GM10266 (cell line): ENCODE data around the gene EFTUD2.

Source experiments
- DNase-seq: peaks from one replicate; pipeline ENCODE4 v3.0.0; 2012; ENCODE audit errors: extremely low spot score
- TF ChIP-seq, protein P1 (sequence below): IDR thresholded peaks from 2 replicates; pipeline ENCODE4 v1.5.1; 2012; ENCODE audit warnings: mild to moderate bottlenecking, low read depth; ENCODE audit not compliant: control insufficient read depth, insufficient read depth; ENCODE audit errors: missing control alignments

The EFTUD2 gene

DNA sequence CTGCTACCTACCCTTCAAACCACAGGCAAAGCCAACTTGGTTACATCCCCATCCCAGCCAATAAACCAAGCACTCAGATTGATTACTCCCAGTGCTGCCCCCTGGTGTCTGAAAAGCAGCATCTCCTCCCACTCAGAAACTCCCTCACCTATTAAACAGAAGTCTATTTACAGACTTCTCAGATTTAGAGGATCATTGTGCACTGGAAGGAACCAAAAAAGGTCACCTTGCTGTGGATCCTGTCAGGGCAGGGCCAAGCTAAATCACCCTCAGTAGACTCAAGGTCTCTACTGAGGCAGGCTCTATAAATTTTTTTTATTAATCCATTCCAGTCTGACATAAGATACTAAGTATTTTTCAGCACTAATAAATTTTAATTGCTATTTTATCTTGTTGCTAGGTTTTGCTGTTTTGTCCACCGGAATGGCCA, 34.0 kb downstream of the EFTUD2 start:
- peak; percentile 69 for DNase-seq
- TF ChIP-seq, protein P1, sequence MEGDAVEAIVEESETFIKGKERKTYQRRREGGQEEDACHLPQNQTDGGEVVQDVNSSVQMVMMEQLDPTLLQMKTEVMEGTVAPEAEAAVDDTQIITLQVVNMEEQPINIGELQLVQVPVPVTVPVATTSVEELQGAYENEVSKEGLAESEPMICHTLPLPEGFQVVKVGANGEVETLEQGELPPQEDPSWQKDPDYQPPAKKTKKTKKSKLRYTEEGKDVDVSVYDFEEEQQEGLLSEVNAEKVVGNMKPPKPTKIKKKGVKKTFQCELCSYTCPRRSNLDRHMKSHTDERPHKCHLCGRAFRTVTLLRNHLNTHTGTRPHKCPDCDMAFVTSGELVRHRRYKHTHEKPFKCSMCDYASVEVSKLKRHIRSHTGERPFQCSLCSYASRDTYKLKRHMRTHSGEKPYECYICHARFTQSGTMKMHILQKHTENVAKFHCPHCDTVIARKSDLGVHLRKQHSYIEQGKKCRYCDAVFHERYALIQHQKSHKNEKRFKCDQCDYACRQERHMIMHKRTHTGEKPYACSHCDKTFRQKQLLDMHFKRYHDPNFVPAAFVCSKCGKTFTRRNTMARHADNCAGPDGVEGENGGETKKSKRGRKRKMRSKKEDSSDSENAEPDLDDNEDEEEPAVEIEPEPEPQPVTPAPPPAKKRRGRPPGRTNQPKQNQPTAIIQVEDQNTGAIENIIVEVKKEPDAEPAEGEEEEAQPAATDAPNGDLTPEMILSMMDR, result peak; percentile 77

DNA sequence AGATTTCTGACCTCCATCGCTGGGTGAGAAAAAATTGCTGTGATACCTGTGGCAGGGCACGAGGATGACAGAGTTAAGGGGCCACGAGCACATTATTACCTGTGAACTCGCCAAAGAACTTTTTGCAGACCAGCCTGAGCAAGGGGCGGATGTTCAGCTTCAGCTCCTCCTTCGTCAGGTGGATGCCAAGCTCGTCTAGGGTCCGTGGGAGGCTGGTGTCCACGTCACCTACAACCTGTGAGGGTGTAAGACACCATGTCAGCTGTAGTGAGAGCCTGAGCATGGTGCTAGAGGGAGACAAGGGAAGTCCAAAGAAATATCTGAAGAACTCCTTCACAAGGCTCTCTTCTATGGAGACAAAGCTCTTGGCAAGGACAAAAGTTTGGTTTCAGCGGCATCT, 34.4 kb downstream of the EFTUD2 start:
- DNase-seq, result no peak
- TF ChIP-seq, protein P1, result no peak

DNA sequence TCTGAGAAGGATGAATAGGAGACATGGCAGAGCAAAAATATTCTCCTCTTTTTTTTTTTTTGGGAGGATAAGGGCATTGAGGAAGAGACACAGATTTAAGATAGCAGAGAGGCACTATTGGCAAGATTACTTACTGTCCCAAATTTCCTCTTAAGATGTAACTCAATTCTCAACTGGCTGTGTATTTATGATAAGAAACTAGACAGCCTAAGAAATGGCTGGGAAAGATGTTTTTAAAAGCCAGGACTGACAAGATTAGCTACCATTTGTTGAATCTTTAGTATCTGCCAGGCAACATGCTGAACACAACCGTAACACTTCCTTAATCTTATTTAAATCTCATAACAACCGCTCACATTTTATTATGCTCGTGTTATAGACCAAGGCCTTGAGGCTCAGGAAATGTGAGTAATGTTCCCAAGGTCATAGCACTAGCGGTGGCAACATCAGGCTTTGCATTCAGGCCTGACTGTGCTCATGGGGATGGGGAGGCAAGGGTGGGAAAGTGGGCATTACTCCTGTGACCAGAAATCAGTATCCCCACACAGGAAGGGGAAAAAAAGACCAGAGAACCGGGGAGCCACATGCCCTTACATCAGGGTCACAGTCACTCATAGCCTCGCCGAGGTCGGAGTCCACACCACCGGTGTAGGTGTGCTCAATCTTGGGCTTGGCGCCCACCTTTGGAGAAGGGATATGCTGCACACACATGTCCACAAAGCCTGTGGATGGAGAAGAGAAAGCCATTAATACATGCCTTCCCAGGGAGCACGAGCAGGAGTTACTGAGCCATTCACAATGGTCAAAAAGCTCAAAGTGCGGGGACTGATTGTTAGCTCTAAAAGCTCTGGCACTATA, 36.0 kb downstream of the EFTUD2 start:
- TF ChIP-seq, protein P1, result no peak
- DNase-seq, result no peak

DNA sequence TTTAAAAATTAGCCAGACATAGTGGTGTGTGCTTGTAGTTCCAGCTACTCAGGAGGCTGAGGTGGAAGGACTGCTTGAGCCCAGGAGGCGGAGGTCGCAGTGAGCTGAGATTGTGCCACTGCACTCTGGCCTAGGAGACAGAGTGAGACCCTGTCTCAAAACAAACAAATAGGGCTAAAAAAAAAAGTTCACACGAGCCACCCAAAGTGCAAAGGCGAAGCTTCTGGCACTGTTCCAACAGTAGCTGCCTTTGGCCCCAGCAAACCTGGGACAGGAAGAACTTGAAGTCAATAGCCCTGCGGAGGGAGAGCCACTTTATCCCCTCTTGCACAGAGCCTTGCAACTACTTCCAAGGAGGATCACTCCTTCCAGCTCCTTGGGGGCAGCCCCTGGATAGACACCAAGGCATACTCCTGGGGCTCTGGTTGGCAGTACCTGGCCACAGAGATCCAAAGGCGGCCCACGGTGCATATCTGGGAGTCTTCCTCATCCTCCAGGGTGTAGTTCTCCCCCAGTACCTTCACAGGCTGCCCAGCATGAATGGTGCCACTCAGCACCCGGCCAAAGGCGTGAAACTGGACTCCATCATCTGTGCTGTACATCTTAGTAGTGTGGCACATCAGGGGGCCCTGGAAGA, 36.8 kb downstream of the EFTUD2 start:
- DNase-seq, result no peak
- TF ChIP-seq, protein P1, result no peak

DNA sequence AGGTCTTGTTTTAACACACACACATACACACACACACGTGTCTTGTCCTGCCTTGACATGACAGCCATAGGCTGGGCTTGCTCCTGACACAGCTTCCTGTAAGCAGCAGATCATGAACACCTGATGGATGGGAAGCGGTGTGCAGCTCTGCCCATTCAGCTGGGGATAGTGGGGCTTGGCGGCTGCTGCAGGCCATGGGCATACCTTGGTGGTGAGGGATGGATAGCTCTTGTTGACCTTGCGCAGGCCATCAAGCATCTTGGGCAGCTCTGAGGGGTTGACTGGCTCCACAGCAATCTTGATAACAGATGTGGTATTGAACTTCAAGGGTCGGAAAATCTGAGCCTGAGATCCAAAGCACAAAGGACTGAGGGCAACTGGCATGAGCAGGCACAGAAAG, 39.5 kb downstream of the EFTUD2 start:
- TF ChIP-seq, protein P1, result no peak
- DNase-seq, result no peak

DNA sequence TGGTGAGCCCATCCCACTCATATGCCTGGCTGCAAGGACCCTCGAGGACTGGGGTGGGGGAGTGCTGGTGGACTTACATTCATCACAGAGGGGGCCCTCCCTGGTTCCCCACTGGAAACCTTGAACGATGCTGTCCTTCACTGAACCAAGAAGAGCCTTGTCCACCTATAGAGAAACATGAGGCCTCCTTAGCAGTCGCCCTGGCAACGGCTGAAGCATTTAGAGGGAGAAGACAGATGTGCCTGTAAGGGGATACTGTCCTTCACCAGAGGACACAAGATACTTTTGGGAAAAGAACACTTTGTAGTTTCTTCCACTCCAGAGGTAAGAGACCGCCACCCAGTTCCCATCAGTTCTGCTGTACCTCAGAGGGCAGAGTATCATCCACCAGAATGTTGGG, 45.1 kb downstream of the EFTUD2 start:
- DNase-seq, result no peak
- TF ChIP-seq, protein P1, result no peak

DNA sequence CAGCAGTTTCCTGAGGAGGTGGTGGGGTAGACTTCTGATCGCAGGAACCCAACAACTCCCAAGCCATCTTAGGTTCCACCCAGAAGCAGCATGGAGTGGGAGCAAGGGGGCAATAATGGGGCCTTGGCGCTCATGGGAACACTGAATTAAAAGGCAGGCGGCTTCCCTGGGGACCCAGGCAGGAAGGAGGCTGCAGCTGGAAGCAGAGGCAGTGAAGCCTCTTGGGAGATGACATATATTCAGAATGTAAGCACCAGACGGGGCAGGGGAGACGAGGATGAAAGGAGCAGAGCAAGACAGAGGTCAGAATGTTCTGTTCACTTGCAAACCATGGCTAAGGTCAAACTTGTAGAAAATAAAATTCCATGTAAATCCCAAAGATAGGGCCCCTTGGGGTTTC, 48.6 kb downstream of the EFTUD2 start:
- DNase-seq, result no peak
- TF ChIP-seq, protein P1, result no peak
